ENCODE data around the gene TUBG2. TPM values are rescaled to one million over a fixed set of nuclear protein-coding genes. Genes with fewer than 3 reads are reported as not detected.
"Not testable (repeated sequence)": the region's sequence is repeated elsewhere in the genome, so short reads cannot be mapped to it uniquely, and the experiment has no call there.

TUBG2 gene
- total RNA-seq, 1 donor from 2014 or later: 18.7 TPM

DNA sequence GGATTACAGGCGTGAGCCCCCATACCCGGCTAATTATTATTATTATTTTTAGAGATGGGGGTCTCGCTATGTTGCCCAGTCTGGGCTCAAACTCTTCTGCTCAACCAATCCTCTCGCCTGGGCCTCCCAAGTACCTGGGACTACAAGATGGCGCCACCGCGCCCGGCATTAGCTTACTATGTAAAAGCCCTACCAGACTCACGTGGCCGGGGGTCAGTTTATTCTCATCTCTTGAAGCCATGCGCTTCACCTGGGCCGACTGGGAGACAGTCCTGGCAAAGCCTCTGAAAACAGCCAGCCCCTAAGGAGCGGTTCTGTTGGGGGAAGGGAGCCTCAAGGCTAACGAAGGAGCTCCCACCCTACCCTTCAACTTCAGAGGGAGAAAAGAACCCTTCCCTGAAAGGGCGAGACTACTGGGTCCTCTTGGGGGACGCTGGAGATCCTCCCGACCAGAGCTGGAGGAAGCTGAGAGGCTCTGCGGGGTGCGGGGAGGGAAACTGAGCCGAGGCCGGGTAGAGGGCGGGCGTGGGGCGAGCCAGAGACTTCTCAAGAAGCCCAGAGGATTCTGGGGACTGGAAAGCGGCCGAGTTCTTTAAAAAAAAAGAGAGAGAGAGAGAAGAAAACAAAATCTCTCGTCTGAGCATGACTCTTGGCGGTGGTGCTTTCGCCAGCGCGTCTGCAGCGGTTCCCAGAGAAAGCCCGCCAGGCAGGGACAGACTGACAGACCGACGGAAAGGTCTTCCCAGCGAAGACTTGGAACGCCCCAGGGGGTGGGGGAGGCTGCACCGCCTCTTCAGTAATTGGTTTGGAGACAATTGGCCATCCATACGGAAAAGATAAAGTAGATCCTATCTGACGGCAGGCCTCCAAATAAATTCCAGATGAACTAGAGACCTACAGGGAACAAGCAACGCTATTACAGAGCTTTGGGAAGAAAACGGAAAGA is 5.6 kb upstream of the TUBG2 start:
- no peak for DNase-seq (ENCODE audit: extremely low read depth, low read depth, low spot score)

- DNase-seq (ENCODE audit: extremely low read depth, low read depth, low spot score): no peak
Measured at GRCh38 chr17:42655528-42655927, 3.6 kb upstream of the TUBG2 start.

- DNase-seq (ENCODE audit: extremely low read depth, low read depth, low spot score): no peak
Measured at GRCh38 chr17:42657824-42658588, 1.1 kb upstream of the TUBG2 start.

DNA sequence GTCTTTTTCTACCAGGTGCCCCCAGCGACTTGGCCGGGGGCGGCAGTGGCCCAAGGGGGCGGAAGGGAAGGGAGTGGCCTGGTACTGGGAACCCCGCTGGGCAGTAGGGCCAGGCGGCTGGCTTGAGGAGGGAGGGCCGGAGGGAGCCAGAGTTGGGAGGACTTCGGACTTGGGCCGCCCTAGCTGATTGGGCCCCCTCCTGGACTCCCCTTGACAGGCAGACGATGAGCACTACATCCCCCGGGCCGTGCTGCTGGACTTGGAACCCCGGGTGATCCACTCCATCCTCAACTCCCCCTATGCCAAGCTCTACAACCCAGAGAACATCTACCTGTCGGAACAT is 819 bp downstream of the TUBG2 start:
- not testable (repeated sequence) for DNase-seq (ENCODE audit: extremely low read depth, low read depth, low spot score)

- DNase-seq (ENCODE audit: extremely low read depth, low read depth, low spot score): no peak
Measured at GRCh38 chr17:42660692-42661345, 1.7 kb downstream of the TUBG2 start.

GRCh38 chr17:42665581-42666001 is 6.5 kb downstream of the TUBG2 start:
- no peak for DNase-seq (ENCODE audit: extremely low read depth, low read depth, low spot score)

GRCh38 chr17:42666126-42666525 is 7.0 kb downstream of the TUBG2 start:
- DNase-seq (ENCODE audit: extremely low read depth, low read depth, low spot score): not testable (repeated sequence)

DNA sequence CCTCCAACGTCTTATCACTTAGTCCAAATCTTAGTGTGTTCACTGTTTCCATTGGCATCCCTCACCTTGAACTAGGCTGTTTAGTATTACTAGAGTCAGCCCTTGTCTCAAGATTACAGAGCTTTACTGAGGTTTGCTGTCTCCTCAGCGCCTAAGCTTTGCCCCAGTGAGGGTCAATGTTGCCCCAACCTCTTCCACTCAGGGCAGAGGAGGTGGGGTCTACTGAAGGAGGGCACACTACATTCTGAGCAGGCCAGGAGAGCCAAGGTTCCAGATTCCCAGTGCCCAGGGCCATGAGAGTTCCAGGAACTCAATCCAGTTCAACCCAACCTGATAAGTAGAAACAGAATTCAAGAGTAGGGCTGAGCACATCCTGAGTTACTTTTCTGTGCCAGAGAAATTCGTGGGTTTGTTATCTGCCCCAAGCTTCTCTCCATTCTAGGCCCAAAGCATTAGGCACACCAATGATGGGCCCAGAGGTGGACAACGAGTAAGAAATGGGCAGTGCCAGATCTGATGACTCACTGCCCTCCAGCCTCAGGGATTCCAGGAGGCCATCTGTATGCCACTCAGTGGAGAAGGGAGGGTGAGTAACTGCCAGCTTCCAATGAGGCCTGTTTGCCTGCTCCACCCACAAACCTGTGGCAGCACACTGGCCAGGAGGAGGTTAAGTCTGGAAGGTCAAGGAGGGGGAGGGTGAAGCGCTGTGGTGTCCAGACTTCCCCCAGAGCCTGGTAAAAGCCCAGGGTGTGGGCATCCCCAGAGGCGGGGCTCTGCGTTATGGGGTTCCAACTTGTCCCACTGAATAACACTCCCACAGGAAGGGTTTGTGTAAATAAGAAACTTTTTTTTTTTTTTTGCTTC is 8.2 kb downstream of the TUBG2 start:
- DNase-seq (ENCODE audit: extremely low read depth, low read depth, low spot score): no peak

- DNase-seq (ENCODE audit: extremely low read depth, low read depth, low spot score): no peak
Measured at GRCh38 chr17:42669705-42669976, 10.6 kb downstream of the TUBG2 start.

DNA sequence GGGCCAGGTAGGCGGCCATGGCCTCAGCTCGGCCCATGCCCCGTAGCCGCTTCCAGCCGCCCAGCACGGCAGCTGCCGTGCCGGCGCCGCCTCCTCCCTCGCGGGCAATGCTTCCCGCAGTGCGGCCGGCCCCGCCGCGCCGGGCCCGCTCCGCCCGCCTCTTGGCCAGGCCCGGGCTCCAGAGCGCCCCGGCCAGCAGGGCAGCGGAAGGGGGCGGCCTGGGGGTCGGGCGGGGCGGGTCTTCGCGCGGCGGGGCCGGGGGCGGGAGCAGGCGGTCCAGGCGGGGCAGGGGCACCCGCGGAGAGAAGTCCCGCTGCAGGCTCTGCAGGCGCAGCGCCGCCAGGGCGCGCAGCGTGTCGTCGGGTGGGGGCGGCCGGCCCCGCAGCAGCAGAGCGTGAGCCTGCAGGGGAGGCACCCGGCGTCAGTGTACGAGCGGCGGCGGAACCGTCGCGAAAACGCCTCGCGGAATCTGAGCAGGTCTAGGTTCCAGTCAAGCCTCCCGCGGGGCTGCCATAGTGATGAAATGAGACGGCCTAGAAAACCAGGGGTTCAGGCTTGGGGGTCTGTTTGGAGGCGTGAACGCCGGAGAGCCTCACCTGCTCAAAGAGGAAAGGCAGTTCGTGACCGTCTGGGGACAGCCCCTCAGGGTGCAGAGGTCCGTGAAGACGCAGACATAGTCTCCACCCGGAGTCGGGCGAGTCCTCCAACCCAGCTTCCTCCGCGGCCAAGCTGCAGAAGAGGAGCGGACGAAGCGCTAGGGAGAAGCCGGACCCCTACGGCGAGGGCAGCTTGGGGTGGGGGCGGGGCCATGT is 11.1 kb downstream of the TUBG2 start:
- DNase-seq (ENCODE audit: extremely low read depth, low read depth, low spot score): no peak

GRCh38 chr17:42670789-42671657 is 11.9 kb downstream of the TUBG2 start:
- DNase-seq (ENCODE audit: extremely low read depth, low read depth, low spot score): no peak

DNA sequence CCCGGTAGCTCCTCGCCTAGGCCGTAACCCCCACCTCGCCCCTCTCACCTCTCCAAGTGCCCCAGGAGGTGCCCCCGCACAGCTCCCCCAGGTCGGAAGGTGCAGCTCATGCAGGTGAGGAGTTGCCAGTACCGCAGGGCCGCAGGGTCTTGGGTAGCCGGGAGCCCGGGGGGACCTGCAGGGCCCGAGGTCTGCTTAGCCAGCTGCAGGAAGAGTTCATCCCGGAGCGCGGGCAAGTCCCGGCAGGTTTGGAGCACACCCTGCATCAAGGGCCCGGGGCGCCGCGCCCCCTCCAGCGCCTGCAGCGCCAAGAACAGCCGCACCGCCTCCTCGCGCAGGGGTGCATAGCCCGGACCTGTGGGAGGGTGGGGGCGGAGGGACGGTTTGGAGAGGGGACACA is 13.0 kb downstream of the TUBG2 start:
- DNase-seq (ENCODE audit: extremely low read depth, low read depth, low spot score): no peak

- DNase-seq (ENCODE audit: extremely low read depth, low read depth, low spot score): no peak
Measured at GRCh38 chr17:42673266-42673884, 14.3 kb downstream of the TUBG2 start.

DNA sequence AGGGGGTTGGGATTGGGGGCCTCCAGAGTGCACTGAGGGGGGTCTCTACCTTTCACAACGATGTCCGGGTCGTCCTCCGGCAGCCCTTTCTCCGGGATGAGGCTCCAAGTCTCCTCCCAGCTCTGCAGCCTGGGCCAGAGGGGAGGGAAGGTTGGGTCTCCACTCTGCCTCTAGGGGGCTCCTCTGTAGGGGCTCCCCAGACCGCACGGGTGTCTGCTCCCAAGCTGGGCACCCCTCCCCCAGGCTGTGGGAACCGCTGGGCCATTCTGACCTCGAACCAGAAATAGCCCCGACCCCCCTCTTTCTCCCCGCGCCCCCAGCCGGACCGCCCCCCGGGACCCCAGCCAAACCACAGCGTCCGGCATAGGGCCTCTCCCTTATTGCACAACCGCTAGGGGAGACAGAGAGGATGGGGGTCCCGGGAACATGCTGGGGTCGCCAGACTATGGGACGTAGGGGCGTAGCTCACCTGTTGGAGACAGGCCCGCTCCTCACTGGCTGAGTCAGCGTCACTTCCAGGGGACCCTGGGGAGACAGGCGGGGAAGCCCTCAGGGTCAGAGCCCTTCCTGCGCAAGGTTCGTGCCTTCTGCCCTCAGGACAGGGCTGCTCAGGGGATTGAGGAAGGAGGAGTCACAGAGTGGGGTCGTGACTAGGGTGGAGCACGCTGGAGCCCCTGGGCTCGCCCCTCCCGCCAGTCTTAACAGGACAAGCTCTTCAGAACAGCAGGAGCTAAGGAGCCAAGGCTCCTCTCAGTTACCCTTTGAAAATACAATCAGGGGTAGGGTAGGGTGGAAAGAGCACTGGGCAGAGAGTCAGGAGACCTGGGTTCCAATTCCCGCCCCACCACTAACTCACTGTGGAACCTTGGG is 15.0 kb downstream of the TUBG2 start:
- DNase-seq (ENCODE audit: extremely low read depth, low read depth, low spot score): no peak

- DNase-seq (ENCODE audit: extremely low read depth, low read depth, low spot score): no peak
Measured at GRCh38 chr17:42674755-42675347, 15.8 kb downstream of the TUBG2 start.

GRCh38 chr17:42675348-42675964 is 16.4 kb downstream of the TUBG2 start:
- no peak for DNase-seq (ENCODE audit: extremely low read depth, low read depth, low spot score)

DNA sequence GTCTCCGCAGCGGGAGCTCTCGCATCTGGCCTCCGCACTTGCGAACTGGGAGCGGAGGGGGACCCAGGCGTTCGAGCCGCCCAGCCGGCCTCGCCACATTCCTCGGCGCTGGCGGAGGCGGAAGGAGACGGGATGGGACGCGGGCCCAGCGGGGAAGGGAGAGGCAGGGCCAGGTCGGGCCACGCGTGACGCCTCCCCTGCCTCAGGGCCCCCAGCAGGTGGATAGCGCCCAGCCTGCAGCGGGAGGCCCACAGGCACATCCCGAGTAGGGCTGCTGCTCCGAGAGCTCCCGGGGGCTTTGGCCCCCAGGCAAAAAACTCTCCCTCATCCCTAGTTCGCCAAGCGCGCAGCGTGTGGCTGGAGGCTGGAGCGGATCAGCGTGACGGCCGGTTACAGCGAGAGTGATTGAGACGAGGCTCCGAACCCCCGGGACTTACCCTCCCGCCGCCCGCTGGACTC is 16.9 kb downstream of the TUBG2 start:
- no peak for DNase-seq (ENCODE audit: extremely low read depth, low read depth, low spot score)

Measured in glomerular endothelial cell (primary cell).